GM13977 (cell line): ENCODE data around the gene DNAJC6.

Experiments used
- DNase-seq: peaks from one replicate; pipeline ENCODE4 v3.0.0; 2012; ENCODE audit warnings: low spot score
- in situ Hi-C: fragments of 300-500 bp; cut with MboI; formaldehyde crosslinking; loops from one replicate; pipeline ENCODE4 v1.12.0; 2022; ENCODE audit warnings: low sequenced_read_pairs, low pct_unique_long_range_greater_than_20kb, mixed read lengths, inconsistent platforms; ENCODE audit not compliant: unreplicated experiment
- TF ChIP-seq, protein P1 (sequence below): IDR thresholded peaks from 2 replicates; pipeline ENCODE4 v1.5.1; 2012; ENCODE audit warnings: mild to moderate bottlenecking, control low read depth; ENCODE audit not compliant: insufficient read depth; ENCODE audit errors: extremely low read depth, missing control alignments

DNAJC6 gene

DNA sequence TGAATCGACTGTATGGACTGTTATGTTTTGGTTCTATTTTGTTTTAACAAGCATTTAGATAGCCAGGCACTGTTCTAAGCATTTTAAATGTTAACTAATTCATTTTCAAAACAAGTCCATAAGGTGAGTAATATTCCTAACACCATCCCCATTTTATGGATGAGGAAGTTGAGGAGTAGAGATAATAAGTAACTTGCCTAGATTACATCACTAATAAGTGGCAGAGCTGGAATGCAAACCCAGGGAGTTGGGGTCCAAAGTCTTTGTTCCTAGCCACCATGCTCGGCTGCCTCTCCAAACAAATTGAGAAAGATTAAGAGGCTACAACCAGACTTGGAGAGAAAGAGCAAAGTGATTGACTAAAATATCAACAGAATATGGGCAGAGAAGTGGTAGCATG is 98.5 kb downstream of the DNAJC6 start:
- in situ Hi-C loops = no loop called here
- TF ChIP-seq, protein P1, sequence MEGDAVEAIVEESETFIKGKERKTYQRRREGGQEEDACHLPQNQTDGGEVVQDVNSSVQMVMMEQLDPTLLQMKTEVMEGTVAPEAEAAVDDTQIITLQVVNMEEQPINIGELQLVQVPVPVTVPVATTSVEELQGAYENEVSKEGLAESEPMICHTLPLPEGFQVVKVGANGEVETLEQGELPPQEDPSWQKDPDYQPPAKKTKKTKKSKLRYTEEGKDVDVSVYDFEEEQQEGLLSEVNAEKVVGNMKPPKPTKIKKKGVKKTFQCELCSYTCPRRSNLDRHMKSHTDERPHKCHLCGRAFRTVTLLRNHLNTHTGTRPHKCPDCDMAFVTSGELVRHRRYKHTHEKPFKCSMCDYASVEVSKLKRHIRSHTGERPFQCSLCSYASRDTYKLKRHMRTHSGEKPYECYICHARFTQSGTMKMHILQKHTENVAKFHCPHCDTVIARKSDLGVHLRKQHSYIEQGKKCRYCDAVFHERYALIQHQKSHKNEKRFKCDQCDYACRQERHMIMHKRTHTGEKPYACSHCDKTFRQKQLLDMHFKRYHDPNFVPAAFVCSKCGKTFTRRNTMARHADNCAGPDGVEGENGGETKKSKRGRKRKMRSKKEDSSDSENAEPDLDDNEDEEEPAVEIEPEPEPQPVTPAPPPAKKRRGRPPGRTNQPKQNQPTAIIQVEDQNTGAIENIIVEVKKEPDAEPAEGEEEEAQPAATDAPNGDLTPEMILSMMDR = no peak

DNA sequence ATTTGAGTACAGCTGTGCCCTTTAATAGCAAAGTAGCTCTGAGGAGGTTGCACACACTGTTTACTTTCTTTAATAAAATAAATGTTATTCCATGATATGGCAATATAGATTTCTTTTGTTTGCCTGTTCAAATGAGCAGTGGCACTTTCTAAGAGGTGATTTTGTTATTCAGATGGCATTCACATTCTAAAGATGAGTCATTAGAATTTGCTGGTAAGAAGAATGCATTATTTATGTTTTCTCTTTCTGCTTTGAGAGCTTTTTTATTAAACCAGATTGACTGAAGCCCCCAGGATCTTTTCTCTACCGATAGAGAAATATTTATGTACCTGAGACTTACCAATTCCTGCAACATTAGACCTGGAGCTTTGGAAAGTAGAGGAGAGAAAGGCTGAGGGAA is 100.0 kb downstream of the DNAJC6 start:
- TF ChIP-seq, protein P1 = no peak
- in situ Hi-C loops = no loop called here
- no peak for DNase-seq

More for the DNA sequence above, 98.5 kb downstream of the DNAJC6 start:
- DNase-seq = no peak

DNA sequence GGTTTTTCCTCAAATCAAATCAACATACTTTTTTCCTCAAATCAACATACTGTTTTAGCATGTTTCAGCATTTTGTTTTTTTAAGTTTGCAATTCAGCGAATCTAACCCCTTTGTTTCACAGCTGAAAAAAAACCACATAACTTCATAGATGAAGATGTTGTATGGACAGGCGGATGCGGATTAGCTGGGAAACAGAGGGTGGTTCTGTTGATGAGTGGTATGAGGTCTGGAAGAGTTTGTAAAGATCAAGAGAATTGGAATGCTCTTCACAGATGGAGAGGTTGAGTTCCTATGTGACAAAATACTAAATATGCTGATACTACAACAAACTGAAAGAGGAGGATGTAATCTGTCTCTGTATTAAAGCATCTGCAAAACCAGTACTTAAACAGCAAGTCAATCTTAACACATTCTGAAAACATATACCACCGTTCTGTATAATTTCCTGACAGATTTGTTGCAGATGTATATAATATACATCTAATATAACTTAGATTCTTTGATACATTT is 100.5 kb downstream of the DNAJC6 start:
- in situ Hi-C loops = no loop called here
- TF ChIP-seq, protein P1 = no peak
- DNase-seq = no peak

DNA sequence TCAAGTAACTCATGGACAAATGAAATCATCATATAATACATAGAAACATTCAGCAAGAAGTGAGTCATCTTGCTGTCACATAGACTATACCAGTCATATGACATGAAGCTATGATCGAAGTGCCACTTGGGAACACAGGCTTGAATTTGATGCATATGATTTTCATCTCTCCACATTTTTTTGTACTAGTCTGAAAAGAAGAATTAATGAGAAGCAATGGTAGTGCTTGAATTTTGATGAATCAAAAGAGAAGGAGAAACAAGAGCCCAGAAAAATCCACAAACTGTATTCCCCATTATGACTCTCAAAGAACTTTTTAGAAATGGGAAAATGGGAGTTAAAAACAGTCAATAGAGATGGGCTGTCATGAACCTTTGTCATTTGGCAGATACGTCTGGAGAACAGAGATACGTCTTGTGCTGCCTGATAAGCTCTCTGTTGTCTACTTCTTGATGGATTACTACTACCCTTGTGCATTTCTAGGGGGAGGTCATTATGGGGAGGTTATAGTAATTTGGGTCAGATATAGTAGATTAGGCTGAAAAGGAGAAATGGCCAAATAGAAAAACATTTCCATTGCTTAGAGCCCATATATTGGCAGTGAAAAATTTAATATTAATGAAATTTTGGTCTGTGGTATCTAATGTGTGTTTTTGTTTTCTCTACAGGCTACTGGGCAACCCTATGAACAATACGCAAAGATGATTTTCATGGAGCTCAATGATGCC is 103.1 kb downstream of the DNAJC6 start:
- TF ChIP-seq, protein P1 = no peak
- in situ Hi-C loops = no loop called here
- DNase-seq = no peak

DNA sequence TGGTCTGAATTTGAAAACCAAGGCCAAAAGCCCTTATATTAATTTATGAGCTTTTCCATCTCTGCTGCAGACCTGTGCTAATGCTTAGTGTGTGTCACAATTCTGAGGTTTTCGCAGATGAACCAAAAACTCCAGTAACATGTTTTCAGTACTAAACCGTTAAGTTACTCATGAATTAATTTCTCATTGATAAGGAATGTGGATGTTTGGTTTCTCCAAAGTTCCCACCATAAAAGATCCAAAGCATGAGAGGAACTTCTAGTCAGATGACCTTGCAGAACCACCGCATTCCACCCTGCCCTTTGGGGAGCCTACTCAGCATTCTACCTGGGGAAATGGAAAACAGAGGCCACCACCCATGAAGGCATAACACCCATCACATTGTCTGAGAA is 103.6 kb downstream of the DNAJC6 start:
- TF ChIP-seq, protein P1 = no peak
- DNase-seq = no peak
- in situ Hi-C loops = no loop called here

DNA sequence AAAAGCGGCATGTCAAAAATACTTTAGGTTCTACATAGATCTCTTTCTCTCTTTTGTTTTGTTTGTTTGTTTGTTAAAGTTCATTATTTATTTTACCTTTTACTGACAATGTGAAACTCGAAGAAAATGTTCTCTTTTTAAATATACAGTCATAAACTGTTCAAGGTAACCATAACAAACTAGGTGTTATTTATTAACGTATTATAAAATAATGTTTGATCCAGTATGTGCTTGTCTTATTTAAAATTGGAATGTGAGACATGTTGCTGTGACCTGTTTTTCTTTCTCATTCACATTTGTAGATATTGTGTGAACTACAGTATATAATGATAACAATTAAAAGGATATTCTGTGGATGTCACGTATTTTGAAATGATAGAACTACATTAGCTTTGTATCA is 105.2 kb downstream of the DNAJC6 start:
- TF ChIP-seq, protein P1 = no peak
- in situ Hi-C loops = no loop called here
- DNase-seq = no peak
